HepG2 (cell line): ENCODE measurements around the gene CAPN8. TPM values are rescaled to one million over a fixed set of nuclear protein-coding genes. Genes with fewer than 3 reads are reported as not detected.

Experiments used
- ATAC-seq: fragments of 200-7000 bp; cut with Tn5 transposase; 3 replicates; pipeline ENCODE4 v1.9.1; 2020; ENCODE audit warnings: mild to moderate bottlenecking, moderate library complexity
- BruUV-seq: library from RNA; stranded (reverse); fragments of 400-500 nt; replicated peaks from 2 replicates; lab custom pipeline; 2021; lab: Mats Ljungman, UMichigan
- CTCF ChIA-PET: fragments of 300-600 bp; formaldehyde crosslinking; extraction: SDS; loops from one replicate; lab custom pipeline; 2021; ENCODE audit warnings: low total read pairs, inconsistent platforms, low intra/inter-chr PET ratio; lab: Yijun Ruan, JAX
- POLR2A ChIA-PET: fragments of 350-600 bp; sonication (Branson Sonifier 250); formaldehyde crosslinking; loops from one replicate; lab custom pipeline; 2020; ENCODE audit warnings: antibody characterized with exemption, inconsistent platforms; lab: Yijun Ruan, JAX
- DNase-seq: peaks from one replicate; pipeline ENCODE4 v3.0.0-alpha.2; 2015; ENCODE audit warnings: low spot score
- FAIRE-seq: peaks from 3 replicates; lab custom pipeline; 2011; peaks lifted over from hg19 to GRCh38; lab: Jason Lieb, UNC
- H2AFZ ChIP-seq: one replicate; pipeline ENCODE4 v1.6.1; 2011; ENCODE audit warnings: low read length, inconsistent platforms
- H3K27ac ChIP-seq: fragments of 300-600 bp; 3 replicates; pipeline ENCODE4 v1.8.0; 2011; ENCODE audit warnings: mixed run types, mild to moderate bottlenecking, mixed read lengths, low read length, inconsistent platforms; ENCODE audit not compliant: insufficient read depth; ENCODE audit errors: extremely low read length
- H3K27me3 ChIP-seq, 2 experiments: fragments of 200-600 bp in 1 of 2; 2 replicates in 1 of 2; 3 replicates in 1 of 2; pipeline versions ENCODE4 v1.6.0 to v1.8.0; 2011; ENCODE audit warnings: low read length in 2 of 2, mild to moderate bottlenecking in 2 of 2, moderate library complexity in 2 of 2, inconsistent platforms in 1 of 2; ENCODE audit not compliant: insufficient read depth in 2 of 2, control insufficient read depth in 1 of 2
- H3K36me3 ChIP-seq, 2 experiments: fragments of 200-600 bp in 1 of 2; replicated peaks in 1 of 2; 2 replicates in 1 of 2; 3 replicates in 1 of 2; pipeline versions ENCODE4 v1.5.1 to v1.8.0; 2011; ENCODE audit warnings: low read length in 2 of 2, inconsistent platforms in 1 of 2; ENCODE audit not compliant: insufficient read depth in 2 of 2, control insufficient read depth in 1 of 2
- H3K4me1 ChIP-seq: 2 replicates; pipeline ENCODE4 v1.5.1; 2012; ENCODE audit warnings: low read length, inconsistent platforms; ENCODE audit not compliant: insufficient read depth
- H3K4me2 ChIP-seq: 2 replicates; pipeline ENCODE4 v1.6.0; 2011; ENCODE audit warnings: low read depth, low read length, inconsistent platforms
- H3K4me3 ChIP-seq, 3 experiments: fragments of 200-600 bp in 1 of 3; sonication (generic), shearing (Covaris generic) in 1 of 3; replicated peaks in 1 of 3; 2 replicates each; pipeline ENCODE4 v1.5.1; 2011 to 2016; ENCODE audit warnings: low read length in 3 of 3, inconsistent platforms in 2 of 3, low read depth in 2 of 3, mild to moderate bottlenecking in 2 of 3, control low read depth in 1 of 3, mixed read lengths in 1 of 3; ENCODE audit not compliant: insufficient read depth in 1 of 3
- H3K79me2 ChIP-seq: one replicate; pipeline ENCODE4 v1.6.1; 2011; ENCODE audit warnings: low read length, inconsistent platforms; ENCODE audit not compliant: insufficient read depth
- H3K9ac ChIP-seq: 2 replicates; pipeline ENCODE4 v1.6.0; 2011; ENCODE audit warnings: mild to moderate bottlenecking, low read depth, low read length, inconsistent platforms; ENCODE audit not compliant: insufficient read depth
- H3K9me3 ChIP-seq: 2 replicates; pipeline ENCODE4 v1.5.1; 2012; ENCODE audit warnings: mild to moderate bottlenecking, low read length
- H4K20me1 ChIP-seq: 2 replicates; pipeline ENCODE4 v1.6.0; 2011; ENCODE audit warnings: inconsistent platforms, mild to moderate bottlenecking, low read length, moderate library complexity; ENCODE audit not compliant: insufficient read depth
- HNRNPLL ChIP-seq: fragments of 200-400 bp; formaldehyde crosslinking; IDR thresholded peaks from 2 replicates; pipeline ENCODE4 v1.6.1; 2017; ENCODE audit warnings: mild to moderate bottlenecking, low read depth, low read length; ENCODE audit not compliant: poor library complexity, severe bottlenecking
- SNRNP70 ChIP-seq: fragments of 200-400 bp; formaldehyde crosslinking; IDR thresholded peaks from 2 replicates; pipeline ENCODE4 v1.6.1; 2017; ENCODE audit warnings: mild to moderate bottlenecking, low read depth, low read length, moderate library complexity
- ZNF12 ChIP-seq: sonication (generic); formaldehyde crosslinking; IDR thresholded peaks from 2 replicates; pipeline ENCODE4 v1.5.0; 2020; ENCODE audit warnings: missing genetic modification reagents
- ZNF121 ChIP-seq: sonication (generic); formaldehyde crosslinking; IDR thresholded peaks from 2 replicates; pipeline ENCODE4 v1.5.0; 2020; ENCODE audit warnings: mild to moderate bottlenecking, missing genetic modification reagents
- ZNF335 ChIP-seq: sonication (generic); formaldehyde crosslinking; IDR thresholded peaks from 2 replicates; pipeline ENCODE4 v1.4.0; 2020; ENCODE audit warnings: missing genetic modification reagents
- ZNF564 ChIP-seq: sonication (generic); formaldehyde crosslinking; IDR thresholded peaks from 2 replicates; pipeline ENCODE4 v1.8.1; 2023; ENCODE audit warnings: mild to moderate bottlenecking, missing genetic modification reagents
- WGBS: methylation state at CpG from one replicate; pipeline ENCODE4 v1.1.6; 2017; ENCODE audit warnings: low lambda C conversion rate; 5-methylcytosine and 5-hydroxymethylcytosine counted together
- in situ Hi-C: cut with HindIII; loops from 2 replicates; pipeline ENCODE4 v1.10.0; 2017; ENCODE audit warnings: low pct_unique_long_range_greater_than_20kb; ENCODE audit not compliant: extremely low pct_ligation_motif_present
- intact Hi-C: fragments of 100-400 bp; cut with micrococcal nuclease; formaldehyde crosslinking; loops from one replicate; pipeline ENCODE4 v1.10.0; 2022; ENCODE audit not compliant: unreplicated experiment
- polyA plus RNA-seq, 8 experiments: library from polyadenylated mRNA; depleted of rRNA in 3 of 8; stranded (reverse) in 7 of 8; unstranded in 1 of 8; fragments of >200 nt; fragmentation: Illumina TruSeq in 4 of 8; extraction: Trizol in 4 of 8; gene quantifications; 2 replicates each; pipeline versions ENCODE4 v1.2.1 to v1.2.3, GENCODE V29; 2011 to 2016; ENCODE audit warnings: low read depth in 4 of 8, missing spikeins in 1 of 8, mixed read lengths in 1 of 8; ENCODE audit not compliant: insufficient read depth in 1 of 8
- total RNA-seq, 5 experiments: library from RNA; depleted of rRNA; stranded (reverse); fragments of >200 nt; fragmentation: Illumina TruSeq; extraction: Trizol; gene quantifications; 2 replicates each; pipeline ENCODE4 v1.2.3, GENCODE V29; 2016; ENCODE audit warnings: low read depth in 1 of 5
- TF ChIP-seq, protein P1 (sequence below): sonication (generic); formaldehyde crosslinking; IDR thresholded peaks from 2 replicates; pipeline ENCODE4 v1.5.0; 2020; ENCODE audit warnings: mild to moderate bottlenecking, missing genetic modification reagents
- TF ChIP-seq, protein P2 (sequence below): sonication (generic); formaldehyde crosslinking; IDR thresholded peaks from 2 replicates; pipeline ENCODE4 v1.4.0; 2020; ENCODE audit warnings: missing genetic modification reagents
- TF ChIP-seq, protein P3 (sequence below): IDR thresholded peaks from 2 replicates; pipeline ENCODE4 v1.6.1; 2016; ENCODE audit warnings: missing compliant biosample characterization, missing genetic modification reagents, borderline replicate concordance

The CAPN8 gene
- total and polyA plus RNA-seq, 2 of the 13 experiments (the other 11 are each of a cell fraction or from before 2014, with no cell fraction given) = 0.20 to 0.25 TPM

DNA sequence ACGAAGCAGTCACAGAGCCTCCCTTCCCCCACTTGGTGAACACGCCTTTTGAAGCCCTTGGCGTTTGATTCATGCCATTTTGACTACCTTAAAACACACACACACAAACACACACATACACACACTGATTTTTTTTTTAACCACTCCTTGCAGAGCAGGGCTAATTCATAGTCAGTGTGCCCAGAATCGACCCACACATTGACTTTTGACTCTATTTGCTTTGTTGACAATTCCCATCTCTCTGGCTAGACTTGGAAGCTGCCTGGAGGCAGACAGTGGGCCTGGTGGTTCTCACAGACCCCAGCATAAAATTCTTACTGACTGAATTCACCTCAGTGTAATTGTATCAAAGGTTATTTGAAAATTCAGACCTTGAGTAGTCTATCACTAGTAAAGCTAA is 30.3 kb downstream of the CAPN8 start (continued):
- TF ChIP-seq ZNF121 (CRISPR knock-in tag) (no peak), HNRNPLL (no peak)
- TF ChIP-seq, protein P1, sequence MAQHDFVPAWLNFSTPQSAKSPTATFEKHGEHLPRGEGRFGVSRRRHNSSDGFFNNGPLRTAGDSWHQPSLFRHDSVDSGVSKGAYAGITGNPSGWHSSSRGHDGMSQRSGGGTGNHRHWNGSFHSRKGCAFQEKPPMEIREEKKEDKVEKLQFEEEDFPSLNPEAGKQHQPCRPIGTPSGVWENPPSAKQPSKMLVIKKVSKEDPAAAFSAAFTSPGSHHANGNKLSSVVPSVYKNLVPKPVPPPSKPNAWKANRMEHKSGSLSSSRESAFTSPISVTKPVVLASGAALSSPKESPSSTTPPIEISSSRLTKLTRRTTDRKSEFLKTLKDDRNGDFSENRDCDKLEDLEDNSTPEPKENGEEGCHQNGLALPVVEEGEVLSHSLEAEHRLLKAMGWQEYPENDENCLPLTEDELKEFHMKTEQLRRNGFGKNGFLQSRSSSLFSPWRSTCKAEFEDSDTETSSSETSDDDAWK (CRISPR knock-in tag) = no peak
- TF ChIP-seq, protein P2, sequence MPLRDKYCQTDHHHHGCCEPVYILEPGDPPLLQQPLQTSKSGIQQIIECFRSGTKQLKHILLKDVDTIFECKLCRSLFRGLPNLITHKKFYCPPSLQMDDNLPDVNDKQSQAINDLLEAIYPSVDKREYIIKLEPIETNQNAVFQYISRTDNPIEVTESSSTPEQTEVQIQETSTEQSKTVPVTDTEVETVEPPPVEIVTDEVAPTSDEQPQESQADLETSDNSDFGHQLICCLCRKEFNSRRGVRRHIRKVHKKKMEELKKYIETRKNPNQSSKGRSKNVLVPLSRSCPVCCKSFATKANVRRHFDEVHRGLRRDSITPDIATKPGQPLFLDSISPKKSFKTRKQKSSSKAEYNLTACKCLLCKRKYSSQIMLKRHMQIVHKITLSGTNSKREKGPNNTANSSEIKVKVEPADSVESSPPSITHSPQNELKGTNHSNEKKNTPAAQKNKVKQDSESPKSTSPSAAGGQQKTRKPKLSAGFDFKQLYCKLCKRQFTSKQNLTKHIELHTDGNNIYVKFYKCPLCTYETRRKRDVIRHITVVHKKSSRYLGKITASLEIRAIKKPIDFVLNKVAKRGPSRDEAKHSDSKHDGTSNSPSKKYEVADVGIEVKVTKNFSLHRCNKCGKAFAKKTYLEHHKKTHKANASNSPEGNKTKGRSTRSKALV (CRISPR knock-in tag) = no peak
- TF ChIP-seq, protein P3, sequence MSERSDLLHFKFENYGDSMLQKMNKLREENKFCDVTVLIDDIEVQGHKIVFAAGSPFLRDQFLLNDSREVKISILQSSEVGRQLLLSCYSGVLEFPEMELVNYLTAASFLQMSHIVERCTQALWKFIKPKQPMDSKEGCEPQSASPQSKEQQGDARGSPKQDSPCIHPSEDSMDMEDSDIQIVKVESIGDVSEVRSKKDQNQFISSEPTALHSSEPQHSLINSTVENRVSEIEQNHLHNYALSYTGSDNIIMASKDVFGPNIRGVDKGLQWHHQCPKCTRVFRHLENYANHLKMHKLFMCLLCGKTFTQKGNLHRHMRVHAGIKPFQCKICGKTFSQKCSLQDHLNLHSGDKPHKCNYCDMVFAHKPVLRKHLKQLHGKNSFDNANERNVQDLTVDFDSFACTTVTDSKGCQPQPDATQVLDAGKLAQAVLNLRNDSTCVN (CRISPR knock-in tag) = no peak
- TF ChIP-seq, all 625 proteins: peak for 0

DNA sequence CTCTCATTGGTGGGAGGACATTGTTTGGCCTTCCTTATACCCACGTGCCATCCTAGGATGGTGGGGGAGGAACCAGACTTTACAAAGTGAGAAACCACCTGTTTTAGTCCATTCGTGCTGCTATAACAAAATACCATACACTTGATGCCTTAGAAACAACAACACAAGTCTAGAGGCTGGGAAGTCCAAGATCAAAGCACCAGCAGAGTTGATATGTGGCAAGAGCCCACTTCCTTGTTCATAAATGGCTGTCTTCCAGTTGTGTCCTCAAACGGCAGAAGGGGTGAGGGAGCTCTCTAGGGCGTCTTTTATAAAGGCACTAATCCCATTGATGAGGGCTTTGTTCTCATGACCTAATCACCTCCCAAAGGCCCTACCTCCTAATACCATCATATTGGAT is 31.1 kb downstream of the CAPN8 start:
- DNase-seq = no peak
- 0% methylated on average over 2 of the region's 4 CpGs for WGBS

More for the DNA sequence above, 31.1 kb downstream of the CAPN8 start:
- Histone ChIP-seq H3K4me3 (no peak overlapping the region), H3K27me3 (no peaks in the 10 kb centered on the region; a peak in 2 of 5 replicates), H3K9me3 (no peaks in the 10 kb centered on the region), H2AFZ (no peak overlapping the region), H3K4me1 (no peaks in the 10 kb centered on the region), H4K20me1 (no peaks in the 10 kb centered on the region), H3K79me2 (no peaks in the 10 kb centered on the region), H3K4me2 (no peak overlapping the region), H3K36me3 (no peaks in the 10 kb centered on the region), H3K27ac (no peak overlapping the region), H3K9ac (no peak overlapping the region)
- ChIA-PET CTCF (no interaction called here), POLR2A (no interaction called here)
- intact Hi-C loops (no loop called here), in situ Hi-C loops (no loop called here)
- no TSS peak for BruUV-seq
- FAIRE-seq (no peak), ATAC-seq (no peak)
- TF ChIP-seq SNRNP70 (no peak), ZNF12 (CRISPR knock-in tag) (peak; percentile 44; the same call in 1 of the 2 replicates), ZNF335 (CRISPR knock-in tag) (no peak), ZNF564 (CRISPR knock-in tag) (peak; percentile 91; the same call in 1 of the 2 replicates)
